Measurements from ENCODE around the gene PSTPIP1. TPM values are rescaled to one million over a fixed set of nuclear protein-coding genes. Genes with fewer than 3 reads are reported as not detected.

The PSTPIP1 gene
- total RNA-seq, 2 experiments from 2014 or later = 79.4 to 82.7 TPM

DNA sequence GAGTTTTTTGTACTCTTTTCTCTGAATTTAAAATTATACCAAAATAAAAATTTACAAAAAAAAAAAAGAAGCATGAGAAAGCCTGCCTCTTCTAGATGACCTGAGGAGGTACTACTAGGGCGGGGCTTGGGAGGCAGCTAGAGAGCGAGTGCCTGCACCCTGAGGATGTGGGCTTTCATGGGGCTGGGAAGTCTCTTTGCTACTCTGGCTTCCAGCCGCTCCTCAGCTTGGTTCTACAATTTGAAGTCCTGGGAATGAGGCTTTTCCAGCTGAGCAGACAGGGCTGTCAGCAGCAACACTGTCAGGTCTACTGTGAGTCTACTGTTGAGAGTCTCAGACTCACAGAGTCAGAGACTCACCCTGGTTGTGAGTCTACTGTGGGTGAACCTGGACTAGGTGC, 8.2 kb upstream of the PSTPIP1 start:
- ChIA-PET POLR2A (interaction anchor here (1.5 to 1.7 kb wide), 2 partner anchors 9 to 10 kb away, joined by 4 to 5 read pairs; partner anchors contain the start of gene PSTPIP1), CTCF (interaction anchor here (1.5 to 1.9 kb wide), 2 partner anchors 13 to 39 kb away, joined by 3 to 6 read pairs; no protein-coding TSS in a partner anchor)
- Histone ChIP-seq H3K9me3 (ENCODE audit: control insufficient read depth in 1 of 2, insufficient read depth in 1 of 2, low read length in 2 of 2) (no peaks in the 10 kb centered on the region), H3K27ac (ENCODE audit: low read depth in 1 of 2, low read length in 2 of 2) (peak overlapping the region in 1 of 2 donors; percentile 34), H3K4me3 (ENCODE audit: low read length) (no peak overlapping the region), H3K36me3 (ENCODE audit: insufficient read depth, low read length) (no peaks in the 10 kb centered on the region), H3K4me1 (ENCODE audit: insufficient read depth, low read length) (peaks cover 28% of the 10 kb centered on the region), H3K27me3 (ENCODE audit: control insufficient read depth in 1 of 2, insufficient read depth in 2 of 2, low read length in 2 of 2) (no peaks in the 10 kb centered on the region)
- Mint-ChIP-seq H3K27ac (no peak overlapping the region), H3K9me3 (no peaks in the 10 kb centered on the region), H3K4me3 (no peak overlapping the region), H3K4me1 (ENCODE audit: low read depth) (peaks cover 21% of the 10 kb centered on the region), H3K36me3 (ENCODE audit: low read depth) (no peaks in the 10 kb centered on the region), H3K27me3 (no peaks in the 10 kb centered on the region)
- TF ChIP-seq CTCF (IDR thresholded peaks at IDR 0.05) = no peak
- ATAC-seq (ENCODE audit: poor library complexity) (peak; percentile 55), DNase-seq (peak in 1 of 14 experiments; percentile 38)
- intact Hi-C loops (cut with DNase I, micrococcal nuclease) = no loop called here

GRCh38 chr15:76987276-76987675, 7.7 kb upstream of the PSTPIP1 start:
- Mint-ChIP-seq H3K9me3 (no peaks in the 10 kb centered on the region), H3K4me1 (ENCODE audit: low read depth) (peaks cover 21% of the 10 kb centered on the region), H3K27ac (no peak overlapping the region), H3K36me3 (ENCODE audit: low read depth) (no peaks in the 10 kb centered on the region), H3K27me3 (no peaks in the 10 kb centered on the region), H3K4me3 (no peak overlapping the region)
- ChIA-PET POLR2A (interaction anchor here (0.6 to 1.7 kb wide), 3 partner anchors 8 to 508 kb away, joined by 3 to 5 read pairs (median 4); partner anchors contain the start of gene PSTPIP1), CTCF (interaction anchor here (1.5 to 1.9 kb wide), 2 partner anchors 14 to 40 kb away, joined by 3 to 6 read pairs; no protein-coding TSS in a partner anchor)
- no peak for TF ChIP-seq CTCF (IDR thresholded peaks at IDR 0.05)
- Histone ChIP-seq H3K27me3 (ENCODE audit: control insufficient read depth in 1 of 2, insufficient read depth in 2 of 2, low read length in 2 of 2) (no peaks in the 10 kb centered on the region), H3K9me3 (ENCODE audit: control insufficient read depth in 1 of 2, insufficient read depth in 1 of 2, low read length in 2 of 2) (no peaks in the 10 kb centered on the region), H3K4me3 (ENCODE audit: low read length) (no peak overlapping the region), H3K27ac (ENCODE audit: low read depth in 1 of 2, low read length in 2 of 2) (no peak overlapping the region), H3K4me1 (ENCODE audit: insufficient read depth, low read length) (peaks cover 32% of the 10 kb centered on the region), H3K36me3 (ENCODE audit: insufficient read depth, low read length) (no peaks in the 10 kb centered on the region)
- ATAC-seq (ENCODE audit: poor library complexity) (no peak), DNase-seq (no peak)
- intact Hi-C loops (cut with DNase I, micrococcal nuclease) = no loop called here

GRCh38 chr15:76987896-76988860, 6.7 kb upstream of the PSTPIP1 start:
- ChIA-PET POLR2A (interaction anchor here (0.6 to 1.7 kb wide), 5 partner anchors 9 to 507 kb away, joined by 3 to 4 read pairs (median 3); no protein-coding TSS in a partner anchor), CTCF (interaction anchor here (1.2 to 1.9 kb wide), 2 partner anchors 15 kb away, joined by 4 to 6 read pairs; no protein-coding TSS in a partner anchor)
- peaks cover 40% of the 10 kb centered on the region for H3K4me1 ChIP-seq (ENCODE audit: insufficient read depth, low read length)
- H3K9me3 ChIP-seq (ENCODE audit: control insufficient read depth in 1 of 2, insufficient read depth in 1 of 2, low read length in 2 of 2) = no peaks in the 10 kb centered on the region
- no peaks in the 10 kb centered on the region for H3K36me3 Mint-ChIP-seq (ENCODE audit: low read depth)
- peak overlapping the region; percentile 23 for H3K27ac Mint-ChIP-seq
- H3K4me3 Mint-ChIP-seq = no peak overlapping the region
- no peaks in the 10 kb centered on the region for H3K27me3 Mint-ChIP-seq
- H3K4me1 Mint-ChIP-seq (ENCODE audit: low read depth) = peaks cover 28% of the 10 kb centered on the region
- no peaks in the 10 kb centered on the region for H3K9me3 Mint-ChIP-seq
- H3K36me3 ChIP-seq (ENCODE audit: insufficient read depth, low read length) = no peaks in the 10 kb centered on the region
- H3K27me3 ChIP-seq (ENCODE audit: control insufficient read depth in 1 of 2, insufficient read depth in 2 of 2, low read length in 2 of 2) = no peaks in the 10 kb centered on the region
- ATAC-seq (ENCODE audit: poor library complexity) = peak; percentile 39
- H3K4me3 ChIP-seq (ENCODE audit: low read length) = no peak overlapping the region
- DNase-seq = no peak
- no peak for TF ChIP-seq CTCF (IDR thresholded peaks at IDR 0.05)
- intact Hi-C loops (cut with DNase I, micrococcal nuclease) = no loop called here
- peak overlapping the region in 1 of 2 donors; percentile 23 for H3K27ac ChIP-seq (ENCODE audit: low read depth in 1 of 2, low read length in 2 of 2)

Data from CD4-positive, alpha-beta T cell (primary cell).